NT2/D1 (cell line): ENCODE results near the gene UBE2G1.

Experiments used
- SUZ12 ChIP-seq: IDR thresholded peaks from 2 replicates; pipeline ENCODE4 v1.6.1; 2011; ENCODE audit not compliant: insufficient read length, insufficient read depth; ENCODE audit errors: extremely low read depth
- YY1 ChIP-seq: IDR thresholded peaks from 2 replicates; pipeline ENCODE4 v1.6.1; 2011; ENCODE audit not compliant: insufficient read length, insufficient read depth
- ZNF274 ChIP-seq: IDR thresholded peaks from 2 replicates; pipeline ENCODE4 v1.6.1; 2011; ENCODE audit warnings: mild to moderate bottlenecking, low read depth, low read length

- TF ChIP-seq ZNF274 (no peak), YY1 (no peak), SUZ12 (no peak)
These were observed 53.0 kb downstream of the UBE2G1 start for GRCh38 chr17:4313221-4314114.
